Measurements from ENCODE around the gene DCAF5.

- TF ChIP-seq RAD21 (IDR thresholded peaks at IDR 0.05 in 1 of 2, conservative IDR thresholded peaks at IDR 0.05 in 1 of 2; ENCODE audit: low read depth in 2 of 2, low read length in 2 of 2), result no peak
- no peak for TF ChIP-seq CHD2 (IDR thresholded peaks at IDR 0.05; ENCODE audit: low read length)
- no peak for TF ChIP-seq RXRA (IDR thresholded peaks at IDR 0.05; ENCODE audit: insufficient read depth, low read depth, low read length)
Observed at GRCh38 chr14:69183735-69184134, 30.8 kb upstream of the DCAF5 start.
